B cell (primary cell): Measurements from ENCODE around the gene XXYLT1. TPM values are rescaled to one million over a fixed set of nuclear protein-coding genes. Genes with fewer than 3 reads are reported as not detected.
"Not testable (repeated sequence)": the region's sequence is repeated elsewhere in the genome, so short reads cannot be mapped to it uniquely, and the experiment has no call there.

Source experiments
- ATAC-seq: fragments of 200-7000 bp; cut with Tn5 transposase; one replicate; pipeline ENCODE4 v1.10.0; 2021; ENCODE audit warnings: low read depth, mild to moderate bottlenecking, moderate number of reproducible peaks, moderate library complexity
- CTCF ChIA-PET: fragments of 350-600 bp; sonication (Branson Sonifier 250); formaldehyde crosslinking; loops from one replicate; lab custom pipeline; 2021; ENCODE audit warnings: antibody characterized with exemption, inconsistent platforms; lab: Charles Lee
- POLR2A ChIA-PET: fragments of 350-600 bp; sonication (Branson Sonifier 250); formaldehyde crosslinking; loops from one replicate; lab custom pipeline; 2021; ENCODE audit warnings: antibody characterized with exemption; lab: Charles Lee
- DNase-seq: peaks from one replicate; pipeline ENCODE4 v3.0.0; 2013
- H2AFZ ChIP-seq: 2 replicates; pipeline ENCODE4 v1.6.1; 2012; ENCODE audit warnings: mild to moderate bottlenecking, low read depth, low read length; ENCODE audit not compliant: insufficient read depth, poor library complexity, severe bottlenecking
- H3K27ac ChIP-seq, 2 donors: 1 replicate in 1 of 2; 2 replicates in 1 of 2; pipeline ENCODE4 v1.5.1; 2012 to 2013; ENCODE audit warnings: low read length in 2 of 2, mild to moderate bottlenecking in 2 of 2, moderate library complexity in 1 of 2
- H3K27me3 ChIP-seq, 4 experiments: fragments of 200-600 bp in 1 of 4; sonication (generic) in 1 of 4; replicated peaks in 1 of 4; 1 replicate in 2 of 4; 2 replicates in 2 of 4; pipeline versions ENCODE4 v1.6.1 to v1.7.0; 2013 to 2016; ENCODE audit warnings: low read length in 3 of 4, mild to moderate bottlenecking in 2 of 4, mixed read lengths in 1 of 4, moderate library complexity in 1 of 4; ENCODE audit not compliant: insufficient read depth in 4 of 4, control insufficient read depth in 3 of 4; ENCODE audit errors: control extremely low read depth in 1 of 4
- H3K36me3 ChIP-seq, 2 experiments: replicated peaks in 1 of 2; 1 replicate in 1 of 2; 2 replicates in 1 of 2; pipeline versions ENCODE4 v1.6.1 to v1.7.1; 2013; ENCODE audit warnings: low read length in 1 of 2; ENCODE audit not compliant: insufficient read depth in 2 of 2, control insufficient read depth in 1 of 2; ENCODE audit errors: control extremely low read depth in 1 of 2, extremely low read depth in 1 of 2
- H3K4me1 ChIP-seq, 2 donors: fragments of 200-600 bp in 1 of 2; sonication (generic) in 1 of 2; 1 replicate in 1 of 2; 2 replicates in 1 of 2; pipeline versions ENCODE4 v1.5.1 to v1.6.1; 2013 to 2017; ENCODE audit warnings: low read length in 2 of 2; ENCODE audit not compliant: control insufficient read depth in 2 of 2, insufficient read depth in 2 of 2
- H3K4me2 ChIP-seq: replicated peaks from 2 replicates; pipeline ENCODE3; 2012; ENCODE audit warnings: mild to moderate bottlenecking, low read depth, low read length; ENCODE audit not compliant: poor library complexity, severe bottlenecking
- H3K4me3 ChIP-seq, 5 experiments: fragments of 200-600 bp in 1 of 5; sonication (generic) in 1 of 5; 1 replicate in 3 of 5; 2 replicates in 2 of 5; pipeline versions ENCODE4 v1.5.1 to v1.7.0; 2011 to 2016; ENCODE audit warnings: low read length in 4 of 5, mild to moderate bottlenecking in 4 of 5, low read depth in 2 of 5, control low read depth in 1 of 5, moderate library complexity in 1 of 5; ENCODE audit not compliant: insufficient read depth in 1 of 5; ENCODE audit errors: control extremely low read depth in 1 of 5, extremely low read depth in 1 of 5
- H3K79me2 ChIP-seq: fragments of 200-600 bp; sonication (generic); one replicate; pipeline ENCODE4 v1.6.0; 2016; ENCODE audit warnings: low read length; ENCODE audit not compliant: control insufficient read depth, insufficient read depth
- H3K9ac ChIP-seq: fragments of 200-600 bp; sonication (generic); 2 replicates; pipeline ENCODE4 v1.6.1; 2017; ENCODE audit warnings: mild to moderate bottlenecking, low read length, moderate library complexity
- H3K9me3 ChIP-seq, 3 donors: one replicate each; pipeline versions ENCODE4 v1.6.1 to v1.7.1; 2013; ENCODE audit warnings: low read length in 2 of 3; ENCODE audit not compliant: control insufficient read depth in 2 of 3, insufficient read depth in 1 of 3; ENCODE audit errors: control extremely low read depth in 1 of 3
- H4K20me1 ChIP-seq: 2 replicates; pipeline ENCODE4 v1.6.0; 2012; ENCODE audit warnings: mild to moderate bottlenecking, low read length; ENCODE audit not compliant: insufficient read depth, control insufficient read depth, poor library complexity, severe bottlenecking
- H3K27ac Mint-ChIP-seq: one replicate; pipeline ENCODE4 v1.8.0; 2021; ENCODE audit warnings: mixed read lengths
- H3K27me3 Mint-ChIP-seq: one replicate; pipeline ENCODE4 v1.8.0; 2021; ENCODE audit warnings: mixed read lengths
- H3K4me1 Mint-ChIP-seq: one replicate; pipeline ENCODE4 v1.8.0; 2021; ENCODE audit warnings: mixed read lengths
- H3K4me3 Mint-ChIP-seq: one replicate; pipeline ENCODE4 v1.8.0; 2021; ENCODE audit warnings: mixed read lengths
- H3K9me3 Mint-ChIP-seq: one replicate; pipeline ENCODE4 v1.8.0; 2022; ENCODE audit warnings: mixed read lengths; ENCODE audit not compliant: insufficient read depth
- EZH2 ChIP-seq: IDR thresholded peaks from 2 replicates; pipeline ENCODE4 v1.6.1; 2012; ENCODE audit warnings: borderline replicate concordance, low read depth, mild to moderate bottlenecking, moderate library complexity, low read length; ENCODE audit not compliant: insufficient read depth, poor library complexity, severe bottlenecking
- WGBS: methylation state at CpG from one replicate; pipeline ENCODE4 v1.1.5; 2013; ENCODE audit warnings: missing lambda C conversion rate; ENCODE audit not compliant: insufficient coverage; 5-methylcytosine and 5-hydroxymethylcytosine counted together
- intact Hi-C: fragments of 100-400 bp; cut with micrococcal nuclease; formaldehyde crosslinking; loops from one replicate; pipeline ENCODE4 v1.10.0; 2022
- polyA plus RNA-seq: library from polyadenylated mRNA; depleted of rRNA; stranded (reverse); fragments of >200 nt; gene quantifications from 2 replicates; pipeline ENCODE4 v1.2.3, GENCODE V29; 2012
- total RNA-seq, 2 donors: library from RNA; stranded (reverse); fragments of 120-200 nt in 1 of 2; gene quantifications; 1 replicate in 1 of 2; 2 replicates in 1 of 2; pipeline versions ENCODE4 v1.2.3 to v1.2.4, GENCODE V29; 2013 to 2022
- TF ChIP-seq, protein P1 (sequence below): fragments of 200-600 bp; IDR thresholded peaks from one replicate; pipeline ENCODE4 v1.8.0; 2022; ENCODE audit warnings: antibody characterized with exemption, mild to moderate bottlenecking

Gene XXYLT1
- total and polyA plus RNA-seq, 2 donors (not counting 1 experiment from before 2014, with no cell fraction given): 2.6 to 11.2 TPM

DNA sequence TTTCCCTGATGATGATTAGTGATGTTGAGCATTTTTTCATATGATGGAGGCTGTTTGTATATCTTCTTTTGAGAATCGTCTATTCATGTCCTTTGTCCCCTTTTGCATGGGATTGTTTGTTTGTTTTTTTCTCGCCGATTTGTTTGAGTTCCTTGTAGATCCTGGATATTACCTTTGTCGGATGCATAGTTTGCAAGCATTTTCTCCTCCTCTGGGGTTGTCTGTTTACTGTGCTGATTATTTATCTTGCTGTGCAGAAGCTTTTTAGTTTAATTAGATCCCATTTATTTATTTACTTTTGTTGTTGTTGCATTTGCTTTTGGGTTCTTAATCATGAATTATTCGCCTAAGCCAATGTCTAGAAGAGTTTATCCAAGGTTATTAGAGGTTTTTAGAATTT is 232.8 kb downstream of the XXYLT1 start:
- ChIA-PET CTCF (no interaction called here), POLR2A (no interaction called here)
- H3K79me2 ChIP-seq: no peaks in the 10 kb centered on the region
- intact Hi-C loops: no loop called here
- no peak overlapping the region for H3K9ac ChIP-seq
- no peak overlapping the region for H2AFZ ChIP-seq
- no peak overlapping the region for H3K4me2 ChIP-seq
- H3K4me1 ChIP-seq: peaks cover 5 to 34% of the 10 kb centered on the region in 2 donors
- no peaks in the 10 kb centered on the region for H4K20me1 ChIP-seq
- ATAC-seq: no peak
- Mint-ChIP-seq H3K4me3 (no peak overlapping the region), H3K9me3 (no peaks in the 10 kb centered on the region), H3K27ac (no peak overlapping the region), H3K4me1 (peaks cover 20% of the 10 kb centered on the region), H3K27me3 (no peaks in the 10 kb centered on the region)
- no peak overlapping the region for H3K27ac ChIP-seq
- no peak for DNase-seq
- no peak overlapping the region for H3K4me3 ChIP-seq
- WGBS: 100% methylated on average over 1 of the region's 5 CpGs
- no peak for TF ChIP-seq EZH2
- TF ChIP-seq, protein P1, sequence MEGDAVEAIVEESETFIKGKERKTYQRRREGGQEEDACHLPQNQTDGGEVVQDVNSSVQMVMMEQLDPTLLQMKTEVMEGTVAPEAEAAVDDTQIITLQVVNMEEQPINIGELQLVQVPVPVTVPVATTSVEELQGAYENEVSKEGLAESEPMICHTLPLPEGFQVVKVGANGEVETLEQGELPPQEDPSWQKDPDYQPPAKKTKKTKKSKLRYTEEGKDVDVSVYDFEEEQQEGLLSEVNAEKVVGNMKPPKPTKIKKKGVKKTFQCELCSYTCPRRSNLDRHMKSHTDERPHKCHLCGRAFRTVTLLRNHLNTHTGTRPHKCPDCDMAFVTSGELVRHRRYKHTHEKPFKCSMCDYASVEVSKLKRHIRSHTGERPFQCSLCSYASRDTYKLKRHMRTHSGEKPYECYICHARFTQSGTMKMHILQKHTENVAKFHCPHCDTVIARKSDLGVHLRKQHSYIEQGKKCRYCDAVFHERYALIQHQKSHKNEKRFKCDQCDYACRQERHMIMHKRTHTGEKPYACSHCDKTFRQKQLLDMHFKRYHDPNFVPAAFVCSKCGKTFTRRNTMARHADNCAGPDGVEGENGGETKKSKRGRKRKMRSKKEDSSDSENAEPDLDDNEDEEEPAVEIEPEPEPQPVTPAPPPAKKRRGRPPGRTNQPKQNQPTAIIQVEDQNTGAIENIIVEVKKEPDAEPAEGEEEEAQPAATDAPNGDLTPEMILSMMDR: no peak
- H3K27me3 ChIP-seq: no peaks in the 10 kb centered on the region
- H3K36me3 ChIP-seq: no peaks in the 10 kb centered on the region
- no peaks in the 10 kb centered on the region for H3K9me3 ChIP-seq

DNA sequence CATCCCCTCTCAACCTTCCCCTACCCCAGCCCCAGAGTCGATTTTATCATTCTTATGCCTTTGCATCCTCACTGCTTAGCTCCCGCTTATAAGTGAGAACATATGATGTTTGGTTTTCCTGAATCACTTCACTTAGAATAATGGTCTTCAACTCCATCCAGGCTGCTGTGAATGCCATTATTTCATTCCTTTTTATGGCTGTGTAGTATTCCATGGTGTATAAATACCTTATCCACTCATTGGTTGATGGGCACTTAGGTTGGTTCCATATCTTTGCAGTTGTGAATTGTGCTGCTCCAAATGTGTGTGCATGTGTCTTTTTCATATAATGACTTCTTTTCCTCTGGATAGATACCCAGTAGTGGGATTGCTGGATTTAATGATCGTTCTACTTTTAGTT is 233.4 kb downstream of the XXYLT1 start:
- H3K79me2 ChIP-seq, CTCF ChIA-PET, H3K9me3 ChIP-seq, H4K20me1 ChIP-seq, H3K27ac ChIP-seq, H3K9me3 Mint-ChIP-seq, H3K27me3 Mint-ChIP-seq, H3K27me3 ChIP-seq, H3K9ac ChIP-seq, POLR2A ChIA-PET, H3K4me2 ChIP-seq, H3K4me3 Mint-ChIP-seq, DNase-seq, H3K4me3 ChIP-seq, H3K27ac Mint-ChIP-seq, H2AFZ ChIP-seq, intact Hi-C loops, H3K36me3 ChIP-seq, ATAC-seq: not testable (repeated sequence)
- H3K4me1 Mint-ChIP-seq: peaks cover 19% of the 10 kb centered on the region
- no CpG with 5 or more reads among the region's 3 CpGs for WGBS
- peaks cover 5 to 29% of the 10 kb centered on the region in 2 donors for H3K4me1 ChIP-seq
